ENCODE measurements around the gene FAM20C. TPM values are rescaled to one million over a fixed set of nuclear protein-coding genes. Genes with fewer than 3 reads are reported as not detected.

FAM20C gene
- total and polyA plus RNA-seq, 10 of the 15 experiments (the other 5 are each of a cell fraction or from before 2014, with no cell fraction given) = 0.44 TPM; not detected in 9

- TF ChIP-seq PBX3 (IDR thresholded peaks at IDR 0.05; ENCODE audit: insufficient replicate concordance, low read depth, low read length) (no peak), TARDBP (IDR thresholded peaks at IDR 0.05; ENCODE audit: borderline replicate concordance) (no peak), EGR1 (IDR thresholded peaks at IDR 0.05; ENCODE audit: borderline replicate concordance in 1 of 2, low read depth in 2 of 2, low read length in 2 of 2) (no peak), HDAC6 (IDR thresholded peaks at IDR 0.05; ENCODE audit: unreplicated experiment) (no peak), NBN (IDR thresholded peaks at IDR 0.05) (no peak)
Observed at GRCh38 chr7:279821-280220, 87.5 kb downstream of the FAM20C start (continued).

- H3K27ac ChIP-seq (ENCODE audit: control insufficient read depth, insufficient read depth) = no peak overlapping the region
- FAIRE-seq = no peak
- no peak for ATAC-seq
- no peaks in the 10 kb centered on the region for H3K36me3 ChIP-seq (ENCODE audit: control insufficient read depth in 2 of 2, insufficient read depth in 2 of 2, low read length in 1 of 2)
- intact Hi-C loops (cut with micrococcal nuclease; ENCODE audit: unreplicated experiment) = no loop called here
- H3K27me3 ChIP-seq (replicated peaks in 1 of 2; ENCODE audit: control insufficient read depth in 2 of 2, insufficient read depth in 2 of 2, low read length in 1 of 2) = no peaks in the 10 kb centered on the region
- in situ Hi-C loops (cut with MboI) = no loop called here
- no peaks in the 10 kb centered on the region; the same call in 2 of the 3 replicates for H3K9me3 ChIP-seq (replicated peaks; ENCODE audit: control insufficient read depth, insufficient read depth, low read length)
- no peak overlapping the region for H3K4me3 ChIP-seq
- CTCF ChIA-PET = no interaction called here
- H3K79me2 ChIP-seq (ENCODE audit: control insufficient read depth, insufficient read depth, low read length) = no peaks in the 10 kb centered on the region
- POLR2A ChIA-PET = no interaction called here
- no peak overlapping the region for H3K9ac ChIP-seq (ENCODE audit: control insufficient read depth, insufficient read depth, low read length)
- SMC1A ChIA-PET (ENCODE audit: uncharacterized antibody, unreplicated experiment) = no interaction called here
- H3K4me1 ChIP-seq (ENCODE audit: control insufficient read depth, insufficient read depth, low read length) = no peaks in the 10 kb centered on the region
- 52% methylated on average over 11 of the region's 11 CpGs for WGBS (ENCODE audit: insufficient coverage, insufficient replicate concordance, low lambda C conversion rate, missing lambda C conversion rate)
- no peak overlapping the region for H3K4me2 ChIP-seq (ENCODE audit: control insufficient read depth, insufficient read depth)
- H4K20me1 ChIP-seq (ENCODE audit: control insufficient read depth, insufficient read depth) = no peaks in the 10 kb centered on the region
- no TSS peak for BruUV-seq (replicated peaks)
- DNase-seq (ENCODE audit: low read depth, low spot score) = no peak
- no peak overlapping the region for H2AFZ ChIP-seq (ENCODE audit: control insufficient read depth, low read depth, low read length)
- RAD21 ChIA-PET (ENCODE audit: unreplicated experiment) = no interaction called here
- TF ChIP-seq SP1 (IDR thresholded peaks at IDR 0.05; ENCODE audit: low read depth, low read length) = no peak
- no peak for TF ChIP-seq SMARCA5 (IDR thresholded peaks at IDR 0.05)
- TF ChIP-seq TCF7 (IDR thresholded peaks at IDR 0.05; ENCODE audit: borderline replicate concordance) = no peak
- TF ChIP-seq PAX5 (IDR thresholded peaks at IDR 0.05; ENCODE audit: borderline replicate concordance, low read depth, low read length) = no peak
- no peak for TF ChIP-seq RB1 (IDR thresholded peaks at IDR 0.05; ENCODE audit: borderline replicate concordance)
- no peak for TF ChIP-seq EZH2 (IDR thresholded peaks at IDR 0.05; ENCODE audit: borderline replicate concordance, control insufficient read depth, low read depth, low read length)
- TF ChIP-seq PRDM15 (CRISPR knock-in tag; IDR thresholded peaks at IDR 0.05) = no peak
- TF ChIP-seq PML (IDR thresholded peaks at IDR 0.05; ENCODE audit: low read length) = no peak
- TF ChIP-seq BRCA1 (IDR thresholded peaks at IDR 0.05; ENCODE audit: low read depth, low read length) = no peak
- TF ChIP-seq KDM1A (IDR thresholded peaks at IDR 0.05; ENCODE audit: borderline replicate concordance) = no peak
- TF ChIP-seq ZZZ3 (IDR thresholded peaks at IDR 0.05; ENCODE audit: control insufficient read depth, insufficient read length, low read depth) = no peak
- TF ChIP-seq ZBTB11 (CRISPR knock-in tag; IDR thresholded peaks at IDR 0.05) = no peak
- no peak for TF ChIP-seq TAF1 (IDR thresholded peaks at IDR 0.05; ENCODE audit: borderline replicate concordance, low read depth, low read length)
Observed at GRCh38 chr7:280461-280860, 88.1 kb downstream of the FAM20C start.
